Measurements from ENCODE around the gene FHIP1B.

Gene FHIP1B

GRCh38 chr11:6204706-6205105, 29.7 kb downstream of the FHIP1B start:
- TF ChIP-seq REST (IDR thresholded peaks at IDR 0.05; ENCODE audit: insufficient read depth in 1 of 2, low read depth in 2 of 2, low read length in 2 of 2) (no peak), SIN3A (IDR thresholded peaks at IDR 0.05; ENCODE audit: borderline replicate concordance, insufficient read depth, low read length) (no peak), FOXP2 (optimal IDR thresholded peaks at IDR 0.05; ENCODE audit: borderline replicate concordance, extremely low read depth, extremely low read length, insufficient read depth) (no peak), POLR2AphosphoS5 (IDR thresholded peaks at IDR 0.05; ENCODE audit: low read depth, low read length) (no peak), TAF1 (IDR thresholded peaks at IDR 0.05; ENCODE audit: borderline replicate concordance, insufficient read depth, low read length) (no peak)

DNA sequence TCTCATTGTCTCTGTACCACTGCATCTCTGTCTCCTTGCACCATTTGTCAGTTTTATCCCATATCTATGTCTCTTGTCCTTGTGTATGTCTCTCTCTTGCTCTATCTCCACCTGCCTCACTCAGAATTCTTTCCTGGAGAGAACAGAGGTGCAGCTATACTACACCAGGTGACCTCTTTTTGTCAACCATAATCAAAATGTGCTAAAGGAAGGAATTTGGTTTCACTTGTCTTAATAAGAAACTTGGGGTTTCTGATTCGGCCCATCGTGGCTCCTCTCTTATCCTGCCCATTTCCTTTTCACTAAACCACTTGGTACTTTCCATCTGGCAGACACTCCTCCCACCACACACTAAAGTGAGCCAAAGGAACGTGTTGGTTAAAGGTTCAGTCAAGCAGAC, 31.1 kb downstream of the FHIP1B start:
- TF ChIP-seq FOXP2 (optimal IDR thresholded peaks at IDR 0.05; ENCODE audit: borderline replicate concordance, extremely low read depth, extremely low read length, insufficient read depth) (no peak), REST (IDR thresholded peaks at IDR 0.05; ENCODE audit: insufficient read depth in 1 of 2, low read depth in 2 of 2, low read length in 2 of 2) (no peak), POLR2AphosphoS5 (IDR thresholded peaks at IDR 0.05; ENCODE audit: low read depth, low read length) (no peak), TAF1 (IDR thresholded peaks at IDR 0.05; ENCODE audit: borderline replicate concordance, insufficient read depth, low read length) (no peak), SIN3A (IDR thresholded peaks at IDR 0.05; ENCODE audit: borderline replicate concordance, insufficient read depth, low read length) (no peak)

DNA sequence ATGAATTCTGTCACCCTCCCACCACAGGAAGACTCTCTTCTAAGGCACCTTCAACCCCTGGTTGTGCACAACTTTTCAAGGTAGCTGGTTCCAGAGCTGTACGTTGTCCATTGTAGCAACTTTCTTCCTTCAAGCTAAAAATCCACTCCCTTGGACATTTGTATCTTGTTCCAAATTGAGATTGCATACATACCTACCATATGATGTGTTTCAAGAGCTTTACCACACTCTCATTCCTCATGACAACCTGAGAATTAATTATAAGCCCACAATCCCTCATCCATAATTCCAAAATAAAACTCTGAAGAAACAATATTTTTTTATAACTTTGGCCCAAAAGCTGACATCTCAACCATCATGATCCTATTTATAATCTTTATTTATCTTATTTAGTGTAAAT, 32.4 kb downstream of the FHIP1B start:
- TF ChIP-seq REST (IDR thresholded peaks at IDR 0.05; ENCODE audit: insufficient read depth in 1 of 2, low read depth in 2 of 2, low read length in 2 of 2) (no peak), SIN3A (IDR thresholded peaks at IDR 0.05; ENCODE audit: borderline replicate concordance, insufficient read depth, low read length) (no peak), TAF1 (IDR thresholded peaks at IDR 0.05; ENCODE audit: borderline replicate concordance, insufficient read depth, low read length) (no peak)

GRCh38 chr11:6201481-6201880, 33.0 kb downstream of the FHIP1B start:
- TF ChIP-seq TAF1 (IDR thresholded peaks at IDR 0.05; ENCODE audit: borderline replicate concordance, insufficient read depth, low read length), result no peak
- no peak for TF ChIP-seq REST (IDR thresholded peaks at IDR 0.05; ENCODE audit: insufficient read depth in 1 of 2, low read depth in 2 of 2, low read length in 2 of 2)
- no peak for TF ChIP-seq FOXP2 (optimal IDR thresholded peaks at IDR 0.05; ENCODE audit: borderline replicate concordance, extremely low read depth, extremely low read length, insufficient read depth)
- TF ChIP-seq POLR2AphosphoS5 (IDR thresholded peaks at IDR 0.05; ENCODE audit: low read depth, low read length), result no peak
- TF ChIP-seq SIN3A (IDR thresholded peaks at IDR 0.05; ENCODE audit: borderline replicate concordance, insufficient read depth, low read length), result no peak

DNA sequence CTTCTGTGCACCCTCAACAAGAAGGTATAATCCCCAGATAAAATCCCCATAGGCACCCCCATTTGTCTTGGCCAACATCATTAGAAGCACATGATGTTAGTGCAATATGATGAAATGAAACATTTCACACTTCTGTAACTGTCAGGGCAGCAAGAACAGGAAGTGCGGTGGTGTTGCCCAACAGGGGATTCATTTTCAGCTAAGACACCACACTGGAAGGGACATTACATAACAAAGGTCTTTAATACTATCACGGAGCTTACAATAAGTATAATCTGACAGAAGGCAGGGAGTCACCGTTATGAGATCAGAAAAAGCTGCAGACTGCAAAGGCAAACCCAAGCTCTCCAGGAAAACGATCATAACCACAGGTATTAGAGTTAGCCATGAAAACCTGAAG, 33.5 kb downstream of the FHIP1B start:
- no peak for TF ChIP-seq POLR2AphosphoS5 (IDR thresholded peaks at IDR 0.05; ENCODE audit: low read depth, low read length)

Measured in PFSK-1 (cell line).